Endothelial cell of umbilical vein (primary cell): Measurements from ENCODE around the gene ARHGAP28.

Experiments used
- CTCF ChIP-seq, 2 donors: IDR thresholded peaks; 1 replicate in 1 of 2; 2 replicates in 1 of 2; pipeline ENCODE4 v1.5.1; 2011; ENCODE audit warnings: low read length in 2 of 2, mild to moderate bottlenecking in 2 of 2, moderate library complexity in 2 of 2, control low read depth in 1 of 2, inconsistent platforms in 1 of 2, low read depth in 1 of 2; ENCODE audit not compliant: insufficient read depth in 1 of 2; ENCODE audit errors: extremely low read depth in 1 of 2
- MYC ChIP-seq: IDR thresholded peaks from one replicate; pipeline ENCODE4 v1.6.1; 2011; ENCODE audit warnings: mild to moderate bottlenecking, low read depth, low read length
- POLR2A ChIP-seq: IDR thresholded peaks from 2 replicates; pipeline ENCODE4 v1.6.1; 2012; ENCODE audit warnings: low read depth, mild to moderate bottlenecking, control low read depth, low read length
- POLR2AphosphoS5 ChIP-seq: IDR thresholded peaks from 2 replicates; pipeline ENCODE4 v1.6.1; 2012; ENCODE audit warnings: low read depth, mild to moderate bottlenecking, control low read depth, low read length, moderate library complexity; ENCODE audit not compliant: insufficient read depth

- no peak for TF ChIP-seq MYC
- no peak for TF ChIP-seq CTCF (IDR thresholded peaks at IDR 0.05; ENCODE audit: extremely low read depth in 1 of 2, insufficient read depth in 1 of 2, low read depth in 1 of 2, low read length in 2 of 2)
- no peak for TF ChIP-seq POLR2AphosphoS5
- TF ChIP-seq POLR2A = no peak
Observed at GRCh38 chr18:6792391-6792790, 62.9 kb downstream of the ARHGAP28 start.
